Kidney epithelial cell (primary cell): ENCODE data around the gene CDKN2A. TPM values are rescaled to one million over a fixed set of nuclear protein-coding genes. Genes with fewer than 3 reads are reported as not detected.

Experiments
- DNase-seq: peaks from one replicate; pipeline ENCODE4 v3.0.0-alpha.2; 2010; ENCODE audit warnings: low read depth
- H3K27me3 ChIP-seq: 2 replicates; pipeline ENCODE4 v1.6.0; 2011; ENCODE audit warnings: low read length; ENCODE audit not compliant: control insufficient read depth, insufficient read depth
- H3K36me3 ChIP-seq: 2 replicates; pipeline ENCODE4 v1.5.1; 2011; ENCODE audit warnings: low read length; ENCODE audit not compliant: control insufficient read depth, insufficient read depth
- H3K4me3 ChIP-seq: 2 replicates; pipeline ENCODE4 v1.5.1; 2011; ENCODE audit warnings: low read depth, mild to moderate bottlenecking, control low read depth, low read length
- CTCF ChIP-seq: IDR thresholded peaks from 2 replicates; pipeline ENCODE4 v1.5.1; 2011; ENCODE audit warnings: mild to moderate bottlenecking, moderate library complexity, low read length, control low read depth, inconsistent platforms; ENCODE audit not compliant: insufficient read depth, poor library complexity, severe bottlenecking
- total RNA-seq: library from RNA; depleted of rRNA; stranded (reverse); fragments of >200 nt; gene quantifications from 2 replicates; pipeline ENCODE4 v1.2.3, GENCODE V29; 2015

CDKN2A gene
- total RNA-seq, 1 donor from 2014 or later: 1.7 TPM

GRCh38 chr9:21923694-21924093, 70.5 kb downstream of the CDKN2A start:
- H3K27me3 ChIP-seq: no peaks in the 10 kb centered on the region
- H3K4me3 ChIP-seq: no peak overlapping the region
- H3K36me3 ChIP-seq: no peaks in the 10 kb centered on the region
- no peak for DNase-seq
- TF ChIP-seq CTCF: no peak

GRCh38 chr9:21919377-21920362, 74.5 kb downstream of the CDKN2A start:
- peak; percentile 7 for DNase-seq
- H3K4me3 ChIP-seq: no peak overlapping the region
- H3K27me3 ChIP-seq: no peaks in the 10 kb centered on the region
- TF ChIP-seq CTCF: no peak
- no peaks in the 10 kb centered on the region for H3K36me3 ChIP-seq

Other genes starting within 250 kb of the CDKN2A start
- 29.0 and 35.1 TPM in 2 replicates for gene MTAP, start 191.8 kb downstream of the CDKN2A start, total RNA-seq
- 0.04 and 0.14 TPM in 2 replicates for gene CDKN2B-AS1, start 399 bp upstream of the CDKN2A start, total RNA-seq
- gene CDKN2B, start 14.9 kb upstream of the CDKN2A start, total RNA-seq: 16.7 and 28.3 TPM in 2 replicates